ENCODE results near the gene SUFU. TPM values are rescaled to one million over a fixed set of nuclear protein-coding genes. Genes with fewer than 3 reads are reported as not detected.

The SUFU gene
- total RNA-seq, 1 donor from 2014 or later = 4.2 TPM

GRCh38 chr10:102509387-102509786, 5.6 kb downstream of the SUFU start:
- Histone ChIP-seq H3K27me3 (ENCODE audit: control insufficient read depth in 3 of 3, insufficient read depth in 3 of 3, low read length in 3 of 3) (no peaks in the 10 kb centered on the region), H3K9ac (ENCODE audit: low read depth in 1 of 3, low read length in 3 of 3) (no peak overlapping the region), H3K4me3 (ENCODE audit: low read length in 3 of 3) (no peak overlapping the region), H3K27ac (ENCODE audit: low read depth, low read length) (no peak overlapping the region), H3K4me1 (ENCODE audit: control insufficient read depth in 3 of 3, insufficient read depth in 3 of 3, low read length in 3 of 3) (peaks cover 26 to 40% (median 32%) of the 10 kb centered on the region in 3 donors), H3K9me3 (ENCODE audit: control insufficient read depth in 3 of 3, low read length in 3 of 3) (no peaks in the 10 kb centered on the region), H3K36me3 (ENCODE audit: control insufficient read depth in 3 of 3, insufficient read depth in 3 of 3, low read length in 3 of 3) (peaks cover 19 to 24% (median 21%) of the 10 kb centered on the region in 3 donors)

- Histone ChIP-seq H3K9me3 (ENCODE audit: control insufficient read depth in 3 of 3, low read length in 3 of 3) (no peaks in the 10 kb centered on the region), H3K27me3 (ENCODE audit: control insufficient read depth in 3 of 3, insufficient read depth in 3 of 3, low read length in 3 of 3) (no peaks in the 10 kb centered on the region), H3K4me1 (ENCODE audit: control insufficient read depth in 3 of 3, insufficient read depth in 3 of 3, low read length in 3 of 3) (peaks cover 15 to 22% (median 15%) of the 10 kb centered on the region in 3 donors), H3K4me3 (ENCODE audit: low read length in 3 of 3) (no peak overlapping the region), H3K9ac (ENCODE audit: low read depth in 1 of 3, low read length in 3 of 3) (no peak overlapping the region), H3K36me3 (ENCODE audit: control insufficient read depth in 3 of 3, insufficient read depth in 3 of 3, low read length in 3 of 3) (peaks cover 19 to 24% (median 23%) of the 10 kb centered on the region in 3 donors), H3K27ac (ENCODE audit: low read depth, low read length) (no peak overlapping the region)
Measured at GRCh38 chr10:102511583-102512274, 8.0 kb downstream of the SUFU start.

- no peak overlapping the region for H3K27ac ChIP-seq (ENCODE audit: low read depth, low read length)
- no peak overlapping the region for H3K4me3 ChIP-seq (ENCODE audit: low read length in 3 of 3)
- peaks cover 7 to 14% (median 9%) of the 10 kb centered on the region in 3 donors for H3K36me3 ChIP-seq (ENCODE audit: control insufficient read depth in 3 of 3, insufficient read depth in 3 of 3, low read length in 3 of 3)
- H3K9me3 ChIP-seq (ENCODE audit: control insufficient read depth in 3 of 3, low read length in 3 of 3) = no peaks in the 10 kb centered on the region
- H3K4me1 ChIP-seq (ENCODE audit: control insufficient read depth in 3 of 3, insufficient read depth in 3 of 3, low read length in 3 of 3) = peaks cover 0 to 7% (median 3%) of the 10 kb centered on the region in 3 donors
- no peak overlapping the region for H3K9ac ChIP-seq (ENCODE audit: low read depth in 1 of 3, low read length in 3 of 3)
- no peaks in the 10 kb centered on the region for H3K27me3 ChIP-seq (ENCODE audit: control insufficient read depth in 3 of 3, insufficient read depth in 3 of 3, low read length in 3 of 3)
Measured at GRCh38 chr10:102514487-102515311, 10.9 kb downstream of the SUFU start.

GRCh38 chr10:102515724-102516123, 12.0 kb downstream of the SUFU start:
- H3K36me3 ChIP-seq (ENCODE audit: control insufficient read depth in 3 of 3, insufficient read depth in 3 of 3, low read length in 3 of 3) = peaks cover 5 to 12% (median 7%) of the 10 kb centered on the region in 3 donors
- H3K27me3 ChIP-seq (ENCODE audit: control insufficient read depth in 3 of 3, insufficient read depth in 3 of 3, low read length in 3 of 3) = no peaks in the 10 kb centered on the region
- no peak overlapping the region for H3K4me3 ChIP-seq (ENCODE audit: low read length in 3 of 3)
- H3K9ac ChIP-seq (ENCODE audit: low read depth in 1 of 3, low read length in 3 of 3) = no peak overlapping the region
- H3K27ac ChIP-seq (ENCODE audit: low read depth, low read length) = no peak overlapping the region
- no peaks in the 10 kb centered on the region for H3K9me3 ChIP-seq (ENCODE audit: control insufficient read depth in 3 of 3, low read length in 3 of 3)
- H3K4me1 ChIP-seq (ENCODE audit: control insufficient read depth in 3 of 3, insufficient read depth in 3 of 3, low read length in 3 of 3) = peaks cover 0 to 7% (median 3%) of the 10 kb centered on the region in 3 donors

GRCh38 chr10:102517553-102517952, 13.8 kb downstream of the SUFU start:
- H3K36me3 ChIP-seq (ENCODE audit: control insufficient read depth in 3 of 3, insufficient read depth in 3 of 3, low read length in 3 of 3) = peaks cover 0 to 12% (median 3%) of the 10 kb centered on the region in 3 donors
- no peaks in the 10 kb centered on the region for H3K27me3 ChIP-seq (ENCODE audit: control insufficient read depth in 3 of 3, insufficient read depth in 3 of 3, low read length in 3 of 3)
- H3K27ac ChIP-seq (ENCODE audit: low read depth, low read length) = no peak overlapping the region
- H3K9ac ChIP-seq (ENCODE audit: low read depth in 1 of 3, low read length in 3 of 3) = no peak overlapping the region
- no peaks in the 10 kb centered on the region for H3K9me3 ChIP-seq (ENCODE audit: control insufficient read depth in 3 of 3, low read length in 3 of 3)
- H3K4me3 ChIP-seq (ENCODE audit: low read length in 3 of 3) = no peak overlapping the region
- peaks cover 0 to 5% (median 3%) of the 10 kb centered on the region in 3 donors for H3K4me1 ChIP-seq (ENCODE audit: control insufficient read depth in 3 of 3, insufficient read depth in 3 of 3, low read length in 3 of 3)

- Histone ChIP-seq H3K27ac (ENCODE audit: low read depth, low read length) (no peak overlapping the region), H3K4me3 (ENCODE audit: low read length in 3 of 3) (no peak overlapping the region), H3K4me1 (ENCODE audit: control insufficient read depth in 3 of 3, insufficient read depth in 3 of 3, low read length in 3 of 3) (peaks cover 3 to 14% (median 12%) of the 10 kb centered on the region in 3 donors), H3K9ac (ENCODE audit: low read depth in 1 of 3, low read length in 3 of 3) (no peak overlapping the region), H3K36me3 (ENCODE audit: control insufficient read depth in 3 of 3, insufficient read depth in 3 of 3, low read length in 3 of 3) (peaks cover 0 to 8% (median 7%) of the 10 kb centered on the region in 3 donors), H3K27me3 (ENCODE audit: control insufficient read depth in 3 of 3, insufficient read depth in 3 of 3, low read length in 3 of 3) (no peaks in the 10 kb centered on the region), H3K9me3 (ENCODE audit: control insufficient read depth in 3 of 3, low read length in 3 of 3) (no peaks in the 10 kb centered on the region)
Measured at GRCh38 chr10:102519246-102519825, 15.6 kb downstream of the SUFU start.

- peaks cover 0 to 5% (median 3%) of the 10 kb centered on the region in 3 donors for H3K36me3 ChIP-seq (ENCODE audit: control insufficient read depth in 3 of 3, insufficient read depth in 3 of 3, low read length in 3 of 3)
Measured at GRCh38 chr10:102522874-102523249, 19.1 kb downstream of the SUFU start.

GRCh38 chr10:102523250-102524029, 19.7 kb downstream of the SUFU start:
- no peaks in the 10 kb centered on the region for H3K9me3 ChIP-seq (ENCODE audit: control insufficient read depth in 3 of 3, low read length in 3 of 3)
- peaks cover 0 to 16% (median 9%) of the 10 kb centered on the region in 3 donors for H3K4me1 ChIP-seq (ENCODE audit: control insufficient read depth in 3 of 3, insufficient read depth in 3 of 3, low read length in 3 of 3)
- H3K9ac ChIP-seq (ENCODE audit: low read depth in 1 of 3, low read length in 3 of 3) = no peak overlapping the region
- peaks cover 0 to 5% (median 3%) of the 10 kb centered on the region in 3 donors for H3K36me3 ChIP-seq (ENCODE audit: control insufficient read depth in 3 of 3, insufficient read depth in 3 of 3, low read length in 3 of 3)
- no peaks in the 10 kb centered on the region for H3K27me3 ChIP-seq (ENCODE audit: control insufficient read depth in 3 of 3, insufficient read depth in 3 of 3, low read length in 3 of 3)
- no peak overlapping the region for H3K4me3 ChIP-seq (ENCODE audit: low read length in 3 of 3)
- H3K27ac ChIP-seq (ENCODE audit: low read depth, low read length) = peak overlapping the region; percentile 23

More at GRCh38 chr10:102522874-102523249, 19.1 kb downstream of the SUFU start:
- Histone ChIP-seq H3K4me3 (ENCODE audit: low read length in 3 of 3) (no peak overlapping the region), H3K9me3 (ENCODE audit: control insufficient read depth in 3 of 3, low read length in 3 of 3) (no peaks in the 10 kb centered on the region), H3K27ac (ENCODE audit: low read depth, low read length) (peak overlapping the region; percentile 23), H3K4me1 (ENCODE audit: control insufficient read depth in 3 of 3, insufficient read depth in 3 of 3, low read length in 3 of 3) (peaks cover 0 to 14% (median 9%) of the 10 kb centered on the region in 3 donors), H3K9ac (ENCODE audit: low read depth in 1 of 3, low read length in 3 of 3) (no peak overlapping the region), H3K27me3 (ENCODE audit: control insufficient read depth in 3 of 3, insufficient read depth in 3 of 3, low read length in 3 of 3) (no peaks in the 10 kb centered on the region)

GRCh38 chr10:102524746-102525145, 21.0 kb downstream of the SUFU start:
- H3K9me3 ChIP-seq (ENCODE audit: control insufficient read depth in 3 of 3, low read length in 3 of 3) = no peaks in the 10 kb centered on the region

More at GRCh38 chr10:102524746-102525145, 21.0 kb downstream of the SUFU start:
- H3K4me1 ChIP-seq (ENCODE audit: control insufficient read depth in 3 of 3, insufficient read depth in 3 of 3, low read length in 3 of 3) = peaks cover 0 to 16% (median 9%) of the 10 kb centered on the region in 3 donors
- H3K9ac ChIP-seq (ENCODE audit: low read depth in 1 of 3, low read length in 3 of 3) = no peak overlapping the region
- H3K27ac ChIP-seq (ENCODE audit: low read depth, low read length) = no peak overlapping the region
- H3K4me3 ChIP-seq (ENCODE audit: low read length in 3 of 3) = no peak overlapping the region
- no peaks in the 10 kb centered on the region for H3K27me3 ChIP-seq (ENCODE audit: control insufficient read depth in 3 of 3, insufficient read depth in 3 of 3, low read length in 3 of 3)
- H3K36me3 ChIP-seq (ENCODE audit: control insufficient read depth in 3 of 3, insufficient read depth in 3 of 3, low read length in 3 of 3) = peaks cover 0 to 5% (median 3%) of the 10 kb centered on the region in 3 donors
